GM12878 (cell line): Measurements from ENCODE around the gene ARL3. TPM values are rescaled to one million over a fixed set of nuclear protein-coding genes. Genes with fewer than 3 reads are reported as not detected.

Experiments used
- BRCA1 ChIP-seq: IDR thresholded peaks from 2 replicates; pipeline ENCODE4 v1.6.1; 2011; ENCODE audit warnings: low read depth, low read length, improper control_type of control experiment
- CREB1 ChIP-seq: IDR thresholded peaks from 2 replicates; pipeline ENCODE4 v1.6.1; 2012; ENCODE audit warnings: low read depth, mild to moderate bottlenecking, inconsistent platforms
- EED ChIP-seq: sonication (generic); IDR thresholded peaks from 2 replicates; pipeline ENCODE4 v1.6.1; 2016; ENCODE audit warnings: antibody characterized with exemption, low read depth
- EP300 ChIP-seq, 2 experiments: fragments of 150-350 bp in 1 of 2; IDR thresholded peaks; 2 replicates each; pipeline ENCODE4 v1.6.1; 2011 to 2012; ENCODE audit warnings: low read depth in 2 of 2, low read length in 2 of 2, borderline replicate concordance in 1 of 2, improper control_type of control experiment in 1 of 2, inconsistent platforms in 1 of 2; ENCODE audit not compliant: control insufficient read depth in 1 of 2
- HDGF ChIP-seq: fragments of 450-650 bp; IDR thresholded peaks from 2 replicates; pipeline ENCODE4 v1.6.1; 2016; ENCODE audit warnings: antibody characterized with exemption
- MEF2A ChIP-seq: IDR thresholded peaks from 2 replicates; pipeline ENCODE4 v1.6.1; 2011; ENCODE audit warnings: low read depth, mild to moderate bottlenecking, low read length, moderate library complexity; ENCODE audit not compliant: insufficient read depth
- MEF2B ChIP-seq: fragments of 450-650 bp; IDR thresholded peaks from 2 replicates; pipeline ENCODE4 v1.6.1; 2018; ENCODE audit warnings: mild to moderate bottlenecking, moderate library complexity; ENCODE audit not compliant: partially characterized antibody, poor library complexity, severe bottlenecking
- SIN3A ChIP-seq: IDR thresholded peaks from 2 replicates; pipeline ENCODE4 v1.6.1; 2012; ENCODE audit warnings: low read depth, low read length, improper control_type of control experiment
- TCF3 ChIP-seq: IDR thresholded peaks from 2 replicates; pipeline ENCODE4 v1.6.1; 2012; ENCODE audit warnings: low read depth, mild to moderate bottlenecking, low read length, borderline replicate concordance; ENCODE audit not compliant: insufficient read depth
- ZNF207 ChIP-seq: fragments of 450-650 bp; IDR thresholded peaks from 2 replicates; pipeline ENCODE4 v1.6.1; 2014; ENCODE audit warnings: antibody characterized with exemption, mild to moderate bottlenecking, borderline replicate concordance
- ZNF24 ChIP-seq: fragments of 450-650 bp; IDR thresholded peaks from 2 replicates; pipeline ENCODE4 v1.6.1; 2017; ENCODE audit warnings: antibody characterized with exemption, mild to moderate bottlenecking
- polyA plus RNA-seq, 11 experiments: library from polyadenylated mRNA; depleted of rRNA in 4 of 11; unstranded in 6 of 11; stranded (reverse) in 5 of 11; fragments of >200 nt; fragmentation: Nextera tagmentation in 4 of 11; fragmentation: Illumina TruSeq in 1 of 11; extraction: Ambion mirVana in 4 of 11; extraction: Trizol in 1 of 11; gene quantifications; 1 replicate in 1 of 11; 2 replicates in 10 of 11; pipeline versions ENCODE4 v1.2.1 to v1.2.3, GENCODE V29; 2011 to 2016; ENCODE audit warnings: inconsistent platforms in 2 of 11, missing spikeins in 2 of 11, low read depth in 1 of 11
- total RNA-seq, 4 experiments: library from RNA; depleted of rRNA in 3 of 4; stranded (reverse); fragments of >200 nt in 3 of 4; fragmentation: Illumina TruSeq in 1 of 4; extraction: Trizol in 1 of 4; gene quantifications; 2 replicates each; pipeline versions ENCODE4 v1.2.1 to v1.2.3, GENCODE V29; 2013 to 2021
- TF ChIP-seq, protein P1 (sequence below): IDR thresholded peaks from 2 replicates; pipeline ENCODE4 v1.6.1; 2012; ENCODE audit warnings: mild to moderate bottlenecking, low read depth, low read length

Gene ARL3
- total and polyA plus RNA-seq, 10 of the 15 experiments (the other 5 are each of a cell fraction or from before 2014, with no cell fraction given): 4.9 to 26.1 (median 11.0) TPM

DNA sequence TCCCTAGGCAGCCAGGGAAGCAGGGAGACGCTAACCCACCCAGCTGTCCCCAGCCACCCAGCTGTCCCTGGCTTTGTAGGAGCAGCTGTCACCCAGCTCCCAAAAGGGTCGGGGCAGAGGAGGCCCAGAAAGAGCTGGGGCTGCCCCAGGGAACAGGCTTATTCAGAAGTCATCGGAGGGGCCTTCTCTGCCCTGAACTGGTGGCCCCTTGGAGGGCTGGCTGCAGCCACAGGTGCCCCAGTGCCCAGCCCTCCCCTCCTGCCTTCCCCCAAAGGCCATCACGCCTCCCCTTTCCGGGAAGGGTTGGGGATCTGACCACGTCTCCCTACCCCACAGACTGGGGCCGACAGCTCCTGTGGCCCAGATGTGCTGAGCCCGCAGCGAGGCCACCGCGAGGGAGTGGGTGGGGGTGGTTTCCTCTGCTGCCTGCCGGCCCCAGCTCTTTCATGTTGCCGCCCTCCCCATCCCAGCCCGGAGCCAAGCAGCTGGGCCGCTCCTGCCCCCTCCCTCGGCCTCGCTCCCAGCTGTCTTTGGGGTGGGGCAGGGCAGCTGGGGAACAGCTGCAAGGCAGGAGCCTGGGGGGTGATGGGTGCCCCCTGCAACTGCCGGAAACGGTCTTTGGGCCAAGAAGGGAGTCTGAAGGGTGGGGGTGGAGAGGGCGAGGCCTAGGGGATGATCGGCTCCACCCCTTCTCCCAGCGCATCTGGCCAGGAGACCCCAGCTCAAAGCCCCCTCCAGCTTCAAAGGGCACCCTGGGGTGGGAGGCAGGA lies 53.1 kb downstream of the ARL3 start (continued):
- TF ChIP-seq EED (peak; percentile 92), MEF2A (no peak), BRCA1 (no peak), ZNF24 (no peak), SIN3A (peak; percentile 76; the same call in 1 of the 2 replicates), TCF3 (peak; percentile 100), MEF2B (peak; percentile 30), HDGF (peak; percentile 95), EP300 (IDR thresholded peaks at IDR 0.05; ENCODE audit: borderline replicate concordance in 1 of 2, control insufficient read depth in 1 of 2, low read depth in 2 of 2, low read length in 2 of 2) (peak in 1 of 2 experiments; percentile 73; a peak in 2 of 4 replicates), ZNF207 (0 out of 2 replicates have a peak, but pooled peaks have one; percentile 51), CREB1 (no peak)
- TF ChIP-seq, protein P1, sequence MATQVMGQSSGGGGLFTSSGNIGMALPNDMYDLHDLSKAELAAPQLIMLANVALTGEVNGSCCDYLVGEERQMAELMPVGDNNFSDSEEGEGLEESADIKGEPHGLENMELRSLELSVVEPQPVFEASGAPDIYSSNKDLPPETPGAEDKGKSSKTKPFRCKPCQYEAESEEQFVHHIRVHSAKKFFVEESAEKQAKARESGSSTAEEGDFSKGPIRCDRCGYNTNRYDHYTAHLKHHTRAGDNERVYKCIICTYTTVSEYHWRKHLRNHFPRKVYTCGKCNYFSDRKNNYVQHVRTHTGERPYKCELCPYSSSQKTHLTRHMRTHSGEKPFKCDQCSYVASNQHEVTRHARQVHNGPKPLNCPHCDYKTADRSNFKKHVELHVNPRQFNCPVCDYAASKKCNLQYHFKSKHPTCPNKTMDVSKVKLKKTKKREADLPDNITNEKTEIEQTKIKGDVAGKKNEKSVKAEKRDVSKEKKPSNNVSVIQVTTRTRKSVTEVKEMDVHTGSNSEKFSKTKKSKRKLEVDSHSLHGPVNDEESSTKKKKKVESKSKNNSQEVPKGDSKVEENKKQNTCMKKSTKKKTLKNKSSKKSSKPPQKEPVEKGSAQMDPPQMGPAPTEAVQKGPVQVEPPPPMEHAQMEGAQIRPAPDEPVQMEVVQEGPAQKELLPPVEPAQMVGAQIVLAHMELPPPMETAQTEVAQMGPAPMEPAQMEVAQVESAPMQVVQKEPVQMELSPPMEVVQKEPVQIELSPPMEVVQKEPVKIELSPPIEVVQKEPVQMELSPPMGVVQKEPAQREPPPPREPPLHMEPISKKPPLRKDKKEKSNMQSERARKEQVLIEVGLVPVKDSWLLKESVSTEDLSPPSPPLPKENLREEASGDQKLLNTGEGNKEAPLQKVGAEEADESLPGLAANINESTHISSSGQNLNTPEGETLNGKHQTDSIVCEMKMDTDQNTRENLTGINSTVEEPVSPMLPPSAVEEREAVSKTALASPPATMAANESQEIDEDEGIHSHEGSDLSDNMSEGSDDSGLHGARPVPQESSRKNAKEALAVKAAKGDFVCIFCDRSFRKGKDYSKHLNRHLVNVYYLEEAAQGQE: no peak
- TF ChIP-seq, all 136 proteins: peak for 47
